Ecto neural progenitor cell (in vitro differentiated cells): ENCODE data around the gene MBLAC2.
A peak's percentile ranks its signal among the peaks of the same experiment; 100 is the strongest.

Experiments used
- DNase-seq: peaks from one replicate; pipeline ENCODE4 v3.0.0-alpha.2; 2018; ENCODE audit warnings: low spot score

MBLAC2 gene

GRCh38 chr5:90474235-90475107 is at the start of gene MBLAC2, which contains the start of gene POLR3G:
TSS of gene MBLAC2 (minus strand) at chr5:90474771. CDS start at chr5:90474292, 479 bp downstream.
TSS of gene POLR3G (plus strand) at chr5:90474864. CDS start at chr5:90485568, 10,704 bp downstream.
- peak; percentile 93 for DNase-seq

DNA sequence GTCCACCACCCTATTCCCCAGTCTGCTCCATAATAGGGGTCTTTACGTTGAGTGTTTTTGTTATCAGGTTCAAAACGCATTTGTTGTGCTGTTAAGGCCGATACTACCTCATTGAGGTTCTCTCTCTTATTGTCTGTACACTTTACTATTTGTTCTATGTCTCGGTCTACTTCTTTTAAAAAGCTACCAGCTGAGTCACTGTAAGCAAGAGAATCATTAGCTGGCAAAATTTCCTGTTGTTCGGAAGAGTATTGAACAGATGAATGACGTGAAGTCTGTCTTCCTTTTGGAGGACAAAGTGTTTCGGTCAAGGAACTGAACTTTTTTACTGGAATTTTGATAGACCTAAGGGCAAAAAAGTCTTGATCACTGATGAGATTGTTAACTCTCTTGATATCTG is 44.5 kb upstream of the MBLAC2 start:
- no peak for DNase-seq

DNA sequence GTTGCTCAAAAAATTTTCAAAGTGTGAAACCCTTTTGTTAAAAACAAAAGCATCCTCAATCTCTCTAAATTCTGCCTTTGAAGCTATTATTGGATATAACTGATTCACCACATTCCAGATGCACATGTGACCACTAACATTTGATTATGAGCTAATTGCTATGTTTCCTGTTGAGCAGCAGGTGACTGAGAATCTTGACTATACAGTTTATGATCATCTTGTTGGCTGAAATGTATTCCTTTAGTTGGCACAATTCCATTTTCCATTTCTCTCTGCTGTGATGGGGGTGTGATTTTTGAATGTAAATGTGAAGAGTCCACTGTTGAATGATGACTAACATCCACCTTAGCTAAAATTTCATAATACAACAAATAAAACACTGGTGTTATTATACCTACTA is 44.1 kb upstream of the MBLAC2 start:
- no peak for DNase-seq

GRCh38 chr5:90514520-90514919 is 39.9 kb upstream of the MBLAC2 start:
- DNase-seq = no peak

DNA sequence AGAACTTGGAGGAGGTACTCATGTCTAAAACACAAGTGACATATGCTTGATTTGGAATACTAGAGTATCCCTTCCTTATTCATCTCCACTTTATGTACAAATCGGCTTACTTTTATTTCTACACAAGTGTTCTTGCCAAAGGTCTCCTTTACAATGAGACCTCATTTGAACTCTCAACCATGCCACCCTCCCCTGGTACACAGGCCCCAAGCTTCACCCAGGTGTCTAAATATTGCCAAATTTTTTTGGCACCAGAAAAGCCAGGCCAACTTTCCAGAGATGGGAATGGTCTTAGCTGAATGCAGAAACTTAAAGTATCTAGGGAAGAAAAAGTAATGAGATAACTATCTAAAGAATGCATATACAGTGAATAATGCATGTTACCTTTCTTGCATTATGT is 35.9 kb upstream of the MBLAC2 start:
- DNase-seq = no peak

DNA sequence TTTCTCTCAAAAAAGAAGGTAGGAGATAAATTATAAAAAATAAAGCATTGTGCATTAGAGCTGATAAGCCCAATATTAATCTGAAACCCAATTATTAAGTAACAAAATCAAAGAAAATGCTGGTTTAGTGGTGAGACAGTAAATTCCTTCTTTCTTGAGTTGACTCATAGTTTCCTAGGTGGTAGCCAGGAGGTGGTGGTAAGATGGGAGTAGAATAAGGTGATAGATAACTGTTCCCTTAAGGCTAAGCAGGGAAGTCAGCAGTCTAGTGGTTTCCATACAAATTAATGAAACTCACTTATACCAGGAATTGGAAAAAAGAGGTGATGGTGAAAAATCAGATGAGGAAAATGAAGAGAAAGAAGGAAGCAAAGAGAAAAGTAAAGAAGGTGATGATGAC is 31.6 kb upstream of the MBLAC2 start:
- DNase-seq = no peak

DNA sequence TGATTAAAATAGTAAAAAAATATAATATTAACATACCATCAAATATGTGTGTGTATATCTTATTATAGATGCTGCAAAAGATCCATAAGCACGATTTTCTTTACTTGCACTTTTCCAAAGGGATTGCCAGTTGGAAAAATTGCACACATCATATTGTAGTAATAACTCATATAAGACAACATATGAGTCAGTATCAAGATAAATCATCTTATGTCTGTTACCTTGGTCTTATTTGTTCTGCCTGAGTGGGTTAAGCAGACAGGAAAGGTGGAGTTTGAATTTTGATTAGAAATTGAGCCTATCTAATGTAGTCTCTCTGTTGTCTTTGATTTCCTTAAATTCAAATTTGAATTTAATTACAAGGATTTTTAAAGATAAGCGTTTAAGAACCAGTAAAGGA is 30.2 kb upstream of the MBLAC2 start:
- DNase-seq = no peak

DNA sequence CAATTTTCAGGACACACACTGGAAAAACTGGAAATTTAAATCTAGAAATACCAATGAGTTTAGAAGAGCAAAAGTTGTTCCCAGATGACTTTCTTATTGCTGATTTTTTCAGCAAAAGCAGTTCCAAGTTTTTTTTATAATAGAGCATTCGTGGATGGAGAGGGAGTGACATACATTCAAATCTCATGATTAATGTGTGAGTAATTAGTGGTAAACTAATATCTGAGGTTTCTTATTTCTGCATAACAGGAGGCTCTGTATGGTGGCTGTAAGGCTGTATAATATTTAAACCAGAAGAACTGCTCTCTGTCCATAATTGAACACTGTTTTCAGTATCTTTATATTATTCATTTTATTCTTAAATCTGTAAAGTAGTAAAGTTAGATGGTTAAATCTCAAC is 29.0 kb upstream of the MBLAC2 start:
- DNase-seq = no peak

GRCh38 chr5:90495146-90495545 is 20.6 kb upstream of the MBLAC2 start:
- no peak for DNase-seq

DNA sequence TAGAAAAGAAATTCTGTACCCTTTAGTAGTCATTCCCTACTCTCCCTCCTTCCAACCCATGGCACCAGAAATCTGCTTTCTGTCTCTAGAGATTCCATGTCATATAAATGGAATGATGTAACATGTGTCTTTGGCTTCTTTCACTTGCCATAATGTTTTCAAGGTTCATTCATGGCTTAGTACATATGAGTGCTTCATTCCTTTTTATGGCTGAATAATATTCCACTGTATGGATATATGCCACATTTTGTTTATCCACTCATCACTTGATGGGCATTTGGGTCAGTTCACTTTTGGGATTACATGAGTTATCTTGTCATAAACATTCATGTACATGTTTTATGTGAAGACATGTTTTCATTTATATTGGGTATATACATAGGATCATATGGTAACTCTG is 19.5 kb upstream of the MBLAC2 start:
- no peak for DNase-seq

DNA sequence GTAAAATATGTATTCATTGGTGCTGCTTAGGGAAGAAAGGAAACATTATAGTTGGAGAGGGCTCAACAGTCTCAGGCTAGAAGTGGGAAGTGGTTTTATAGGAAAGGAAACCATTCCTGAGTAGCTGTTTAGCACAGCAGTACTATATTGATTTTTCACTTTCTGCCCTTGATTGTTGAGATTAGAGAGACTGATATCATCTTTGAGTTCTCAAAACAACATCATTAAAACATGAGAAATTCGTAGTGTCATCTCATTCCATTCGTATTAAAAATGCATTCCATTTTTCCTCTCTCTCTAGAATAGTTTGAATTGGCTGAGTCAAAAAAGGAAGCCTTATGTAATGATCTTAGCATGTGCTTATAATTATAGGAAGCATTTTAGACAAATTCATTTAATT is 14.2 kb upstream of the MBLAC2 start:
- DNase-seq = no peak

GRCh38 chr5:90484540-90484939 is 10.0 kb upstream of the MBLAC2 start:
- DNase-seq = no peak

DNA sequence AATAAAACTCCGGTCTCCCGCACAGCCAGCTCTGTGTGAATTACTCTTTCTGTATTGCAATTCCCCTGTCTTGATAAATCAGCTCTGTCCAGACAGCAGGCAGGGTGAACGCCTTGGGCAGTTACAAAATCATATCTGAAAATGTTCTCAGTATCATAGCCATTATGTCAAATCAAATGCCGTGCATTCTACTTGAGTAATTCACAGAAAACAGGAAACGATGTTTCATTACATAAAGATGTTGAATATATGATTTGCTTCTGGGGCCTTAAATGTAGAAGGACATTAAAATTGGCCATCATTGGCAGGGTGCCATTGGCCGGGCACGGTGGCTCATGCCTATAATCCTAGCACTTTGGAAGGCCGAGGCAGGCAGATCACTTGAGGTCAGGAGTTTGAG is 8.6 kb upstream of the MBLAC2 start:
- no peak for DNase-seq

DNA sequence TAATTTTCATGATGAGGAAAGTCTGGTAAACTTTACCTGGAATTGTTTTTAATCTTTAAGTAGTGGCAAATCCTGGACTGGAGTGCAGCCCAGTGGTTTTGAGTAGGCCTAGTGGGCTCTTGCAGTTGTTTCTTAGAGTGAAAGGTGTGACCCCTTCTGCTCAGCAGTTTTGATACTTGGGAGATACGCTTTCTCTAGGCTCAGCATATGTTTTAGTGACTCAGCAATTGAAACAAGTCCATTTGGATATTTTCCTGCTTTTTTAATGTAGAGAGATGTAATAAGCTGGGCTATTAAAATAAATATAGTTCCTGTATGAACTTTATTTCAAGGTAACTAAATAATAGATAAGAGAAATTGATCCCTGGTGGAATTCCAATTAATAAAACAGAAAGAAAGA is 6.1 kb upstream of the MBLAC2 start:
- no peak for DNase-seq

DNA sequence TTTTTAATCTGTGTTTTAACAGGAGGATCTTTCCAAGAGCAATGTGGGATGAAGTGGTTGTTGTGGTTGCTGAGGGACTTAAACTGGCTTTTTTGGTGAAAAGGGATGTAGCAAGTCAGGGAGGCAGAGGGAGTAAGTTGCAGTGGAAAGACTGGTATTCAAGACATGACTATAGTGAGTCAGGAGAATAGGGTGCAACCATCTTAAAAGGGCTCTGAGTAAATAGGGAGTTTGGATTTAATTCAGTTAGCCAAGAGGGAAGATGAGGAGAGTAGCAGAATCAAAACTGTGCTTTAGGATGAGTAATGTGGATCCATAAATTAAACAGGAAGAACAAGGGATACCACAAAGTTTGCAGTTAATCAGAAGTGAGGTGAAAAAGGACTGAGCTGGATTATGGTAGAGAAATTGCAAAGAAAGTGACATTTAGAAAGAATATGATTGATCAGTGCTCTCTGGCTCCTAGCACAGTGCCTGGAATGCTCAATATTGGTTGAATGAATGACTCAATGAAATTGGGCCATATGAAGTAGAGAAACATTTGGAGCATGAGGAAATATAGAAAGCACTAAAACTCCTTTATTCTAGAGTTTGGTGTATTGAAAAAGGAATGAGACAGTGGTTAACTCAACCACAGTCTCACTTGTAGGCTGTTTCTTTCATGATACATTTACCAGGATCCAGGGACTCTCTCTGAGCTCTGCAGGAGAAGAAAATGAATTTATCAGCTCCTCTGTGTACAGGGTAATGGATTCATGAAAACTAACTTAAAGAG is 5.2 kb upstream of the MBLAC2 start:
- DNase-seq = no peak

DNA sequence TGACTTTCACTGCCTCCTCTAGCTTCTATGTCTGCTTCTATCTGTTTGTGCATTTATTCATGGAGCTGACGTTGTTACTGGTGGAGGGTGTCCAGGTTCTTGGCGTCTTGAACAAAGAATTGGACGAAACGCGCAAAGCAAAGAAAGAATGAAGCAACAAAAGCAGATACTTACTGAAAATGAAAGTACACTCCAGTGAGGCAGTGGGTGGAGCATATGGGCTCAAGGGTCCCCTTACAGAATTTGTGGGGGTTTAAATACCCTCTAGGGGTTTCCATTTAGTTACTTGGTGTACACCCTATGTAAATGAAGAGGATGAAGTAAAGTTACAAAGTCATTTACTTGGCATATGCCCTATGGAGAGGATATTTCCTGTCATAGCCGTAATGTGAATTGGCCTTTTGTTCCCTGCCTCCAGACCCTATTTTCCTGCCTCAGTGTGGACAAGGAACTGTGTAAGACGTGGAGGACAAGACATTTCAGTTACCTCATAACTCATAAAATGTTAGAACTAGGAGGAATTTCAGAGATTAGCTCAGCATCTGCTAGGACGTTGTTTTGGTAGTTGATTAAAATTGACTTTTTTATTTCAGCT is 3.1 kb upstream of the MBLAC2 start:
- DNase-seq = no peak

DNA sequence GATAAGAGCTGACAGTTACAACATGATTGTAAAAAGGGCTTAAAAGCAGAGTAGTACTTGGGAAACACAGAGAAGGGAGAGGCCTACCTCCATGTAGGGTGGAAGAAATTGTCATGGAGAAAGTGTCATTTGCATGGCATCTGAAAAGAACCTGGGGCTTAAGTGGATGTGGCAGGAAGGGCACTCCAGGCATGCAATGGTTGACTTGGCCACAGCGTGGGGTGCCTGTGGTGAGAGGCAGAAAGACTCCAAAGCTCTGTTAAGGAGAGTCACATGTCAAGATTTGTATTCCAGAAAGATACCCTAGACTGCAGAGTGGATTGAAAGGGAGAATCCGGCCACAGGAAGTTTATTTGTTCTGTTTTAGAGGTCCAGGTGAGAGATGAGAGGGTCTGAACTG is 2.5 kb upstream of the MBLAC2 start:
- no peak for DNase-seq

DNA sequence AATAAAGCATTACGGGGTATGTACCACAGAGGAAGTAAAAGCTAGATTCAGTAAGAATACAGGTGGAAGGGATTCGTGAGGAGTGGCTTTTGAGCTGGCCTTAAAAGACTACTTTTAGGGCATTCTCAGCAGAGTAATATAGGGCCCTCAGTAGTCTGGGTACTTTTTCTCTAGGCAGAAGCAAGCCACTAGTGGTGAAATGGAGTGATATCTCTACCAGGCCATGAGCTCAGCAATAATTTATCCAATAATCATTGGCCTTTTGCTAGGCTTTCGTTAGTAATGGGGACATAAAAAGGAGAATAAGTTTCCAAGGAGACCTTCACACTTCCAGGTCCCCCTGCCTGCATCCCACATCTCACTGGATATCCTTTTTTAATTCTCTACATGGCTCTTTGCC is 1.8 kb upstream of the MBLAC2 start:
- DNase-seq = no peak

DNA sequence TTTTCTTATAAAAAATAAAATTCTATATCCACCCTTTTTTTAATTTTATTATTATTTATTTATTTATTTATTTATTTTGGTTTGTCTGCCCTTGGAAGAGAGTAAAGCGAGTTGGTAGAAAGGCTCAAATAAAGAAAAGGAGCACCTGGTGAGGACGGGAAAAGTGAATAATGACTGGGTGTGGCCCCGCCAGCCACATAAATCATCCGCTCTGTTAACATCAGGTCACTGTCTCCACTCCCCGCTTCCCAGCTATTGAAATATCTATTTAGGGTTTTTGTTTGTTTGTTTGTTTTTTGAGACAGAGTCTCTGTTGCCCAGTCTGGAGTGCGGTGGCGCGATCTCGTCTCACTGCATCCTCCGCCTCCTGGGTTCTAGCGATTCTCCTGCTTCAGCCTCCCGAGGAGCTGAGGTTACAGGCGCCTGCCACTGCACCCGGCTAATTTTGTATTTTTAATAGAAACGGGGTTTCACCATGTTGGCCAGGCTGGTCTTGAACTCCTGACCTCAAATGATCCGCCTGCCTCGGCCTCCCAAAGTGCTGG is 937 bp upstream of the MBLAC2 start:
- DNase-seq = no peak

DNA sequence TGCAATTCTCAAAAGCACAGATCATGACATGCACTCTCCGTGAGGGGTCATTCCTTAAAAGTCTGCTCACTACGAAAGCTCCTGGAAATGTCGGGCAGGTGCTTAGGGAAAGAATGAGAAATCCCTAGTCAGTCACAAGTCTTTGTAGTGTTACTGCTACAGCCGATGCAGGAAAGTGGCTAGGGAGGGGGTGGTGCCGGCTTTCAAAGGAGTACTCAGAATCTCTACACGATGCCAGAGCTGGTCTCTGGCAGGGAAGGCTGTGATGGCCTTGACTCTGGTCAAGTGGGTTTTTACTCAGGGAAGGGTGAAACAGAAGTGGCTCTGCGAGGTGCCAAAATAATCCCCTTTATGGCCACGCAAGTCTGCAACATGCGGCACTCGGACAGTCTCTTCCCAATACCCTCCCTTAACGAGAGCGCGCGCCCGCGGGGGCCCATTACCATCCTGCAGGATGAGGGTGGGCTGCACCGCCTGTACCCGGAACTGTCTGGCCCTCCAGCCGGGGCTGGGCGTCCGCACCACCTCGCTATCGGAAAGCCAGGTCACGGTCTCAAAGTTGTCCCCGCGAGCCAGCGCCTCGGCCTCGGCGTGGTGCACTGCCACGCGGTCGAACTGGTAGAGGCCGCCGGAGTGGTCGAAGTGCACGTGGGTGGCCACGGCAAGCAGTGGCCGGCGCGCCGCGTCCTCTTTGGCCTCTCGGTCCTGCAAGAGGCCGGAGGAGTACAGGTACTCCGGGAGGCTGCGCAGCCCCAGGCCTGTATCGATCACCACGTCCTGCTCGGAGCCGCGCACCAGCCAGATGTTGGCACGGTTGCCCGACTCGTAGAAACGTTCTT is 956 bp downstream of the MBLAC2 start:
- no peak for DNase-seq

DNA sequence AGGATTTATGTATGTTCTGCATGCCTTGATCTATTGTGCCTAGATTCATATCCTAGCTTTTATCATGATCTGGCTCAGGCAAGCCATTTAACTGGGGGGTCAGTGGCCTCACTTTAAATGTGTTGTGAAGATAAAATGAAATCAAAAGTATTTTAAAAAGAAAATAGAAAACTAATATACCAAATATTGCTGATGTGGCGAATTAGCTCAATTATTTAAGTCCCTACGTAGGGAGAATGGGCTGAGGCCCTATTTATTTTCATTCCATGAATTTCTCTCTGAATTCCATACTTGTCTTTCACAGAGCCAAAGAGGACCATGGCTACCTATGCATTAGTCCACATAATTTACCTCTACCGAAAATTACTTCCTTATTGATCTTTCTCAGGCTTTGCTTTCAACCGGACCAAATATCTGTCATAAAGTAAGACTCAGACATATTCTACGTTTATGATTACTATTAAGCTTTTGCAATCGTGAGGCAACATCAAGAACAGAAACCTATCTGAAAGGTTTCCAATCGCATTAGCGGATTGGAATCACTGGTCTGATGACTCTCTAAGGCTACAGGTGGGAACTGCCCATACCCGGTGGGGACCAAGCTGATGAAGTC is 1.7 kb downstream of the MBLAC2 start:
- DNase-seq = no peak
